Measurements from ENCODE around the gene CDC25C. TPM values are rescaled to one million over a fixed set of nuclear protein-coding genes. Genes with fewer than 3 reads are reported as not detected.

Gene CDC25C
- total RNA-seq, 1 experiment from 2014 or later = 19.3 TPM

DNA sequence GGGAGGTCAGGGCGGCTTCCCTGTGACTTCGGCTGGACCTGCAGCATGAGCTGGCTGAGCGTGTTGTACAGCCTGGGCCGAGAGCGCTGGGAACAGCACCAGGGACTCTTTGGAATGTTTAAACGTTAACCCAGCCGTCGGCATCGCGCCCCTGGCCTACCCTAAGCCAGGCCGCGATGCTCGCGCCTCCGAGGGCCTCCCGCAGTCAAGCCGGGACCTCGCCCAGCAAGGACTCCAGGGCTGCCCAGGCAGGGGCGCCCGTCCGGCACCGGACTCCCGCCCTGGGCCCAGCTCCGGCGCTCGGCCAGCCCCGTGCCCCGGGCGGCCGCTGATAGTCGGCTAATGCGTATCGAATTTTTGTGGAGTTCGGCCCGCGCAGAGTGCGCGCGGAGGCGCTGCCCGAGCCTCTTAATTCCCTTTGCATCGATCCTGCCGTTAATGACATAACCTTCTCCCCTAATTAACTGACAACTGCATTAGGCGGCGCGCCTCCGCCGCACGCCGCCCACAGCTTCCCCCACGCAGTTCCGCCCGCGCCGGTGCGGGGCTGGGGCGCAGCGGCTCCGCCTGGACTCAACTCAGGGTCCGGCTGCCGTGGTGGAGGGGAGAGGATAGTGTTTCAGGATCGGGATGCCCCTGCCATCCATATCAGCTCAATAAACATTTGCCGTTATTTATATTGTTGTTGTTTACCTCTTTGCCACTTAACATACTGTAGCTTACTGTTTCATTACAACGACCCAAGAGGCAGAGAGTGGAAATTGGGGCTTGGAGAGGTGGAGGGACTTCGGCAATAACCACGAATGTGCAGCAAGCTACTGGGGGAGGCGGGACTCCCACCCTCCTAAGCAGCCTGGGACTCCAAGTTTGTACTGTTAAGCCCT is 89.7 kb downstream of the CDC25C start:
- no peaks in the 10 kb centered on the region for H3K27me3 ChIP-seq (ENCODE audit: insufficient read depth, low read length)
- intact Hi-C loops (cut with micrococcal nuclease) = no loop called here
- ChIA-PET CTCF (no interaction called here), POLR2A (no interaction called here), RAD21 (ENCODE audit: low non-redundant PET in 1 of 2, low total read pairs in 2 of 2, uncharacterized antibody in 2 of 2, unreplicated experiment in 2 of 2) (no interaction called here)
- H3K9me3 ChIP-seq (ENCODE audit: control insufficient read depth in 1 of 2, insufficient read depth in 1 of 2, low read depth in 1 of 2, low read length in 2 of 2) = no peaks in the 10 kb centered on the region
- no peak overlapping the region for H3K27ac ChIP-seq (ENCODE audit: low read depth, low read length)
- H3K4me1 ChIP-seq (ENCODE audit: control insufficient read depth in 1 of 2, insufficient read depth in 2 of 2, low read length in 2 of 2) = no peaks in the 10 kb centered on the region
- no TSS peak for BruUV-seq (replicated peaks)
- TF ChIP-seq FOSL1 (IDR thresholded peaks at IDR 0.05; ENCODE audit: low read depth) = no peak
- no peak for TF ChIP-seq TCF7L2 (IDR thresholded peaks at IDR 0.05; ENCODE audit: borderline replicate concordance, extremely low read depth, insufficient read depth, insufficient read length)
- no peak for TF ChIP-seq SIN3A (IDR thresholded peaks at IDR 0.05; ENCODE audit: low read depth)
- no peak for TF ChIP-seq CEBPB (IDR thresholded peaks at IDR 0.05; ENCODE audit: low read depth)
- TF ChIP-seq, protein P1, sequence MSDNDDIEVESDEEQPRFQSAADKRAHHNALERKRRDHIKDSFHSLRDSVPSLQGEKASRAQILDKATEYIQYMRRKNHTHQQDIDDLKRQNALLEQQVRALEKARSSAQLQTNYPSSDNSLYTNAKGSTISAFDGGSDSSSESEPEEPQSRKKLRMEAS (IDR thresholded peaks at IDR 0.05) = no peak
- TF ChIP-seq JUND (IDR thresholded peaks at IDR 0.05) = no peak
- TF ChIP-seq CBX3 (IDR thresholded peaks at IDR 0.05; ENCODE audit: low read depth) = no peak
- TF ChIP-seq EZH2 (IDR thresholded peaks at IDR 0.05) = no peak
- no peak for TF ChIP-seq ELF1 (IDR thresholded peaks at IDR 0.05; ENCODE audit: borderline replicate concordance, low read depth)
- DNase-seq (ENCODE audit: low read depth, low spot score) (no peak), ATAC-seq (no peak)
- H3K9me2 ChIP-seq (ENCODE audit: insufficient read depth) = no peaks in the 10 kb centered on the region
- H2AFZ ChIP-seq (ENCODE audit: low read depth, low read length, poor library complexity, severe bottlenecking) = no peak overlapping the region
- no peak overlapping the region for H3K4me2 ChIP-seq (ENCODE audit: low read length)
- no peaks in the 10 kb centered on the region for H4K20me1 ChIP-seq (ENCODE audit: insufficient read depth)
- no peaks in the 10 kb centered on the region for H3K79me2 ChIP-seq (ENCODE audit: insufficient read depth, low read length)
- no peak overlapping the region for H3K9ac ChIP-seq (ENCODE audit: low read length)
- no peaks in the 10 kb centered on the region for H3K36me3 ChIP-seq (ENCODE audit: control insufficient read depth in 1 of 2, insufficient read depth in 2 of 2, low read length in 2 of 2)
- H3K4me3 ChIP-seq (replicated peaks in 1 of 2; ENCODE audit: low read depth in 1 of 2, low read length in 2 of 2) = no peak overlapping the region

DNA sequence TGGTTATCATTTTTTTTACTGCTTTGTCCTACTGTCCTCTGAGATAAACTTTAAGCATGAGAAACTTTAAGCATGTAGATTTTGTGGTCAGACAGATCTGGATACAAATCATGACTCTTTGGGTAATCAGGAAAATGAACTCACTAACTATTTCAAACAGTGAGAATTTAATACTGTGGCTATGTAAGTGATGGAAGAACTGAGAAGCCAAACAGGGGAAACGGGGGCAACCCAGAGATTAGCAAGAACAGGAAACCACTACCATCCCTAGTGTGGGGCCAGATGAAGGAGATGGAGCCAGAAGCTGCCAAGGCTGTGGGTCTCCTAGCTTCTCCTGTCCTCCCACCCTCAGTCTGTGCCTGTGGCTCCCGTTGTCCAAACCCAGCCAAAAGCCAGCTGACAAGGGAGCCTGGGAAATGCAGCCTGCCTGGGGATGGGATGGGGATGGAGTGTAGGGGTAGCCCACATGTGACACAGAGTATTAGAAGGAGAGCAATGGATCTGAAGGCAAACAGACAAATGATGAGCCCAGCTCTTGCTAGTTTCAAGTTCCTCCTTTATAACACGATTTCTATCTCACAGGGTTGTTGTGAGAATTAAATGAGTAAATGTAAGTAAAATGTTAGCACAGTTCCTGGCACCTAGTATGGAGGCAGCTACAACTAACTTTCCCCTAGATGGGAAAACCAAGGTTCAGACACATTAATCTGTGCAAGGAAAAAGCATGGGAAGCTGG is 90.8 kb downstream of the CDC25C start:
- Histone ChIP-seq H3K27ac (ENCODE audit: low read depth, low read length) (no peak overlapping the region), H3K9me3 (ENCODE audit: control insufficient read depth in 1 of 2, insufficient read depth in 1 of 2, low read depth in 1 of 2, low read length in 2 of 2) (no peaks in the 10 kb centered on the region), H3K9me2 (ENCODE audit: insufficient read depth) (no peaks in the 10 kb centered on the region), H3K27me3 (ENCODE audit: insufficient read depth, low read length) (0 out of 2 replicates have a peak, but pooled peaks cover 3% of the 10 kb centered on the region), H3K4me3 (replicated peaks in 1 of 2; ENCODE audit: low read depth in 1 of 2, low read length in 2 of 2) (no peak overlapping the region), H3K79me2 (ENCODE audit: insufficient read depth, low read length) (no peaks in the 10 kb centered on the region), H4K20me1 (ENCODE audit: insufficient read depth) (no peaks in the 10 kb centered on the region), H3K9ac (ENCODE audit: low read length) (no peak overlapping the region), H3K36me3 (ENCODE audit: control insufficient read depth in 1 of 2, insufficient read depth in 2 of 2, low read length in 2 of 2) (no peaks in the 10 kb centered on the region), H2AFZ (ENCODE audit: low read depth, low read length, poor library complexity, severe bottlenecking) (no peak overlapping the region), H3K4me1 (ENCODE audit: control insufficient read depth in 1 of 2, insufficient read depth in 2 of 2, low read length in 2 of 2) (no peaks in the 10 kb centered on the region), H3K4me2 (ENCODE audit: low read length) (no peak overlapping the region)
- TF ChIP-seq CEBPB (IDR thresholded peaks at IDR 0.05; ENCODE audit: low read depth) (no peak), TCF7L2 (IDR thresholded peaks at IDR 0.05; ENCODE audit: borderline replicate concordance, extremely low read depth, insufficient read depth, insufficient read length) (no peak)
- ChIA-PET CTCF (no interaction called here), POLR2A (no interaction called here), RAD21 (ENCODE audit: low non-redundant PET in 1 of 2, low total read pairs in 2 of 2, uncharacterized antibody in 2 of 2, unreplicated experiment in 2 of 2) (no interaction called here)
- intact Hi-C loops (cut with micrococcal nuclease) = no loop called here
- ATAC-seq (no peak), DNase-seq (ENCODE audit: low read depth, low spot score) (no peak)
- BruUV-seq (replicated peaks) = no TSS peak
